Measurements from ENCODE around the gene UBR2.
"Not testable (repeated sequence)": the region's sequence is repeated elsewhere in the genome, so short reads cannot be mapped to it uniquely, and the experiment has no call there.

Gene UBR2

GRCh38 chr6:42555477-42556457 is 8.1 kb upstream of the UBR2 start:
- DNase-seq: no peak

- DNase-seq: no peak
Observed at GRCh38 chr6:42556462-42556861, 7.4 kb upstream of the UBR2 start.

GRCh38 chr6:42559276-42559675 is 4.6 kb upstream of the UBR2 start:
- DNase-seq: not testable (repeated sequence)

GRCh38 chr6:42561986-42562385 is 1.8 kb upstream of the UBR2 start:
- no peak for DNase-seq

- DNase-seq: no peak
Observed at GRCh38 chr6:42562788-42563405, 932 bp upstream of the UBR2 start.

- no peak for DNase-seq
Observed at GRCh38 chr6:42564506-42564825, 637 bp downstream of the UBR2 start.

- DNase-seq: no peak
Observed at GRCh38 chr6:42565823-42566613, 2.2 kb downstream of the UBR2 start.

- DNase-seq: no peak
Observed at GRCh38 chr6:42566614-42567208, 2.9 kb downstream of the UBR2 start.

GRCh38 chr6:42567237-42567636 is 3.4 kb downstream of the UBR2 start:
- not testable (repeated sequence) for DNase-seq

- no peak for DNase-seq
Observed at GRCh38 chr6:42569102-42570028, 5.5 kb downstream of the UBR2 start.

GRCh38 chr6:42571611-42572342 is 7.9 kb downstream of the UBR2 start:
- no peak for DNase-seq

GRCh38 chr6:42572523-42572922 is 8.7 kb downstream of the UBR2 start:
- peak; percentile 12 for DNase-seq

GRCh38 chr6:42576538-42576937 is 12.7 kb downstream of the UBR2 start:
- DNase-seq: not testable (repeated sequence)

GRCh38 chr6:42598300-42598699 is 34.5 kb downstream of the UBR2 start:
- no peak for DNase-seq

GRCh38 chr6:42599558-42599957 is 35.7 kb downstream of the UBR2 start:
- no peak for DNase-seq

- no peak for DNase-seq
Observed at GRCh38 chr6:42604150-42604549, 40.3 kb downstream of the UBR2 start.

- DNase-seq: not testable (repeated sequence)
Observed at GRCh38 chr6:42604699-42605098, 40.9 kb downstream of the UBR2 start.

GRCh38 chr6:42610416-42610815 is 46.6 kb downstream of the UBR2 start:
- DNase-seq: no peak

- DNase-seq: no peak
Observed at GRCh38 chr6:42615518-42615917, 51.7 kb downstream of the UBR2 start.

GRCh38 chr6:42616716-42617115 is 52.9 kb downstream of the UBR2 start:
- DNase-seq: no peak

GRCh38 chr6:42618105-42618504 is 54.3 kb downstream of the UBR2 start:
- DNase-seq: no peak
